ENCODE measurements around the gene USP22. TPM values are rescaled to one million over a fixed set of nuclear protein-coding genes. Genes with fewer than 3 reads are reported as not detected.

USP22 gene
- total RNA-seq, 4 donors from 2014 or later, result 120 to 258 (median 143) TPM

DNA sequence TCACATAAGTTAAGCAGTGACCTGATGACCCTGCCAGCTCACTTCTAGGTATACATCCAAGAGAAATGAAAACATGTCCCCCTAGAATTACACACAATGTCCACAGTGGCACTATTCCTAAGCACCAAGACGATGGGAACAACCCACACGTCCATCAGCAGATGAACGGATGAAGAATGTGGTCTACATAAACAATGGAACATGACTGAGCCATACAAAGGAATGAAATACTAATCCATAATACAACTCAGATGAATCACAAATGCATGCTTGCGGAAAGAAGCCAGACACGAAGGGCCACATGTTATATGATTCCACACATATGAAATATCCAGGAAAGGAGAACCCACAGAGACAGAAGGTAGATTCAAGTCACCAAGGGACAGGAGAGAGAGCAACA is 17.4 kb downstream of the USP22 start:
- peak overlapping the region; percentile 8 to 45 (median 28) for H3K27ac ChIP-seq
- in situ Hi-C loops (cut with MboI; ENCODE audit: low sequenced_read_pairs in 4 of 4), result no loop called here
- no peaks in the 10 kb centered on the region for H3K9me3 ChIP-seq
- ATAC-seq (no peak), DNase-seq (no peak)
- peaks cover 65 to 67% of the 10 kb centered on the region in 2 donors for H3K4me1 ChIP-seq
- peaks cover 0 to 37% of the 10 kb centered on the region in 2 donors for H3K36me3 ChIP-seq
- TF ChIP-seq, protein P1, sequence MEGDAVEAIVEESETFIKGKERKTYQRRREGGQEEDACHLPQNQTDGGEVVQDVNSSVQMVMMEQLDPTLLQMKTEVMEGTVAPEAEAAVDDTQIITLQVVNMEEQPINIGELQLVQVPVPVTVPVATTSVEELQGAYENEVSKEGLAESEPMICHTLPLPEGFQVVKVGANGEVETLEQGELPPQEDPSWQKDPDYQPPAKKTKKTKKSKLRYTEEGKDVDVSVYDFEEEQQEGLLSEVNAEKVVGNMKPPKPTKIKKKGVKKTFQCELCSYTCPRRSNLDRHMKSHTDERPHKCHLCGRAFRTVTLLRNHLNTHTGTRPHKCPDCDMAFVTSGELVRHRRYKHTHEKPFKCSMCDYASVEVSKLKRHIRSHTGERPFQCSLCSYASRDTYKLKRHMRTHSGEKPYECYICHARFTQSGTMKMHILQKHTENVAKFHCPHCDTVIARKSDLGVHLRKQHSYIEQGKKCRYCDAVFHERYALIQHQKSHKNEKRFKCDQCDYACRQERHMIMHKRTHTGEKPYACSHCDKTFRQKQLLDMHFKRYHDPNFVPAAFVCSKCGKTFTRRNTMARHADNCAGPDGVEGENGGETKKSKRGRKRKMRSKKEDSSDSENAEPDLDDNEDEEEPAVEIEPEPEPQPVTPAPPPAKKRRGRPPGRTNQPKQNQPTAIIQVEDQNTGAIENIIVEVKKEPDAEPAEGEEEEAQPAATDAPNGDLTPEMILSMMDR (IDR thresholded peaks at IDR 0.05 in 4 of 5, conservative IDR thresholded peaks at IDR 0.05 in 1 of 5), result no peak
- TF ChIP-seq POLR2A (IDR thresholded peaks at IDR 0.05), result no peak
- intact Hi-C loops (cut with DNase I; ENCODE audit: low total_unique reads), result no loop called here
- H3K27me3 ChIP-seq, result no peaks in the 10 kb centered on the region
- H3K4me3 ChIP-seq, result no peak overlapping the region

DNA sequence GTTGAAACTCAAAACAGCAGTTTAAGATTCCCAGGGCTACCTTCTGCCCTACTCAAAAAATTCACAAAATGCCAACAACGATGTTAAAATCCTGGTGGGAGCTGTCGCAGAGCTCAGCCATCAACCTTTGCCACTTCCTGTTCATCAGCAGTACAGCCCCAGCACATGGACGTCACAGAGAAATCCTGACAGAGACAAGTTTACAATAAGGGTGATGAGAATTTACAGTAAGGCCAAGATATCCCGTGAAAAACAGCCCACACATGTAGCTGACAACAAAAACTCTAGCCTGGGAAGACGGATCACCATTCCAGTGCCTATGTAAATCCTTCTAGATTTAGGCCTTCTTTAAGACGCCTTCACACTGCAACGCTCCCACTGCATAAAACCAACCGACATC is 18.8 kb downstream of the USP22 start:
- no peak overlapping the region for H3K4me3 ChIP-seq
- H3K36me3 ChIP-seq, result peaks cover 0 to 51% of the 10 kb centered on the region in 2 donors
- no peak for DNase-seq
- intact Hi-C loops (cut with DNase I; ENCODE audit: low total_unique reads), result no loop called here
- peaks cover 54 to 59% of the 10 kb centered on the region in 2 donors for H3K4me1 ChIP-seq
- TF ChIP-seq, protein P1 (IDR thresholded peaks at IDR 0.05 in 4 of 5, conservative IDR thresholded peaks at IDR 0.05 in 1 of 5), result no peak
- TF ChIP-seq POLR2A (IDR thresholded peaks at IDR 0.05), result no peak
- H3K27ac ChIP-seq, result peak overlapping the region; percentile 11 to 59 (median 22)
- H3K9me3 ChIP-seq, result no peaks in the 10 kb centered on the region
- H3K27me3 ChIP-seq, result no peaks in the 10 kb centered on the region
- in situ Hi-C loops (cut with MboI; ENCODE audit: low sequenced_read_pairs in 4 of 4), result no loop called here
- no peak for ATAC-seq

DNA sequence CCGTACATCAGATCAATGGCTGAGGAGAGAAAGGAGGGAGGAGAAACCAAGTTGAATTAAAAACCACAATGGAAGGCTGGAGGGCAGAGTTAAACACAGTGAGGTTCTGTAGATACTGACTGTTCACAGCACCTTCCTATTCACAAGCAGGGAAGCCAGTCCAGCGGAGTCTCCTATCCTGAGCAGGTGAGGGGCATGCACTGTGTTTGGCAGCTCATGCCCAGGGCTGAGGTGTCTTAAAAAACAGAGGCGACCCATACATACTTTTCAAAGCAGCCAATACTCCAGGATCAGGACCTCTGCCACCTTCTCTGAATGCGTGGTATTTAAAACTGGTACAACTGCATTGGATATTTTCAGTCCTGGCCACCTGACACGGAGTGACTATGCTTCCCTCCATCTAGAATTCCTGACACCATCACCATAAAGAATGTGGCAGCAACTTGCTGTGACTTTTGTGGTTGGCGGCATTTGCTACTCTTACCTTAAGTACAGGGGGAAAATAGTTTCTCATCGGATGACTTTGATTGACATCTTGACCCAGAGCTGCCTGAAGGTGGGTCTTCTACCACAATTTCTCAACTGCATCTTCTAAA is 21.5 kb downstream of the USP22 start:
- no peaks in the 10 kb centered on the region for H3K9me3 ChIP-seq
- H3K27me3 ChIP-seq, result no peaks in the 10 kb centered on the region
- H3K4me3 ChIP-seq, result no peak overlapping the region
- H3K36me3 ChIP-seq, result peaks cover 0 to 60% of the 10 kb centered on the region in 2 donors
- peaks cover 36 to 48% of the 10 kb centered on the region in 2 donors for H3K4me1 ChIP-seq
- TF ChIP-seq, protein P1 (IDR thresholded peaks at IDR 0.05 in 4 of 5, conservative IDR thresholded peaks at IDR 0.05 in 1 of 5), result no peak
- TF ChIP-seq POLR2A (IDR thresholded peaks at IDR 0.05), result no peak
- intact Hi-C loops (cut with DNase I; ENCODE audit: low total_unique reads) (no loop called here), in situ Hi-C loops (cut with MboI; ENCODE audit: low sequenced_read_pairs in 4 of 4) (no loop called here)
- DNase-seq, result no peak
- ATAC-seq, result peak; percentile 31 to 62
- H3K27ac ChIP-seq, result peak overlapping the region; percentile 61 to 72 (median 62)

DNA sequence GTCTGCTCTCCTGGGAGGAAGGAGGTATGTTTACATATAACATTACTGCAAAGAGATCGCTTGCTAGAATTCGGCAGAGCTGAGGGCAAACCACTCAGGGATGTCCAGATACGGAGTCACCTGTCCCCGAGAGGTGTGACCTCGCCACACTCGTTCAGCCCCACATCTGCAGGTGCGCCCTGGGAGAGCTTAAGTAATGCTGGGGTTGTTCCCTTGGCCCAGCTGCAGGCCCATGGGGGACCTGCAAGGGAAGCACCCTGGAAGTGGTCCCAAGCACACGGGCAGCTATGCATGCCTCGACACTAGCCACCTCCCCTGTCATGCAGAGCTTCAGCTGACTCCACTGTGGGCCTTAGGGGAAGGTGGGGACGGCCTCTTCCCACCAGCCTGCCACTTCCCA is 22.2 kb downstream of the USP22 start:
- Histone ChIP-seq H3K4me1 (peaks cover 36 to 45% of the 10 kb centered on the region in 2 donors), H3K27ac (peak overlapping the region; percentile 47 to 72 (median 62))
- peak; percentile 15 to 20 for ATAC-seq

DNA sequence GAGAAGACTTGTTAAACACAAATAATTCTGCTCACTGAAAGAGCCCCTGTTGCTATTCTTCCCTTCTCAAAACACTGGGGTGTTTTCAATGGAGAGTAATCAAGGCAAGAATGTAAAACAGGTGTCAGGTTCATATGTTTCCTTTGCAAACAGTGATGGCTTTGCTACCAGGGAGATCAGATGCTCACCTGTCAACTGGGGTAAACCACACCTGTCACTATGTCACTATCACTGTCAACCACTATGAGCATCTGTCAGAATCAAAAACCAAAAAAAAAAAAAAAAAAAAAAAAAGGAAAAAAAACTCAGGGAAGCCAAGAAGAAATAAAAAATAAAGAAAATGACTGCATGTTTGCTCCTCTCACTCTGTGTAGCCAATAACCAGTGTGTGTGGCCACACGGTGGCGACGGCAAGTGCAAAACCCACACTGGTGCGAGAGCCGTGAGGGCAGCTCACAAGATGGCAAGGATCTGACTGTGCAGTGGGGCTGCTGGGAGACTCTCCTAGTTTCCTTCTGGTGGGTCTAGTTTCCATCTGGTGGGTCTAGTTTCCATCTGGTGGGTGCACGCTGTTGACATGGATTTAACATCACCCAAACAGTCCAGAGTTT is 22.7 kb downstream of the USP22 start:
- Histone ChIP-seq H3K27ac (peak overlapping the region; percentile 47 to 72 (median 62)), H3K9me3 (no peaks in the 10 kb centered on the region), H3K27me3 (no peaks in the 10 kb centered on the region), H3K4me3 (no peak overlapping the region), H3K36me3 (peaks cover 0 to 61% of the 10 kb centered on the region in 2 donors), H3K4me1 (peaks cover 34 to 40% of the 10 kb centered on the region in 2 donors)
- DNase-seq (peak in 1 of 2 donors; percentile 58), ATAC-seq (peak; percentile 67 to 70)
- TF ChIP-seq, protein P1 (IDR thresholded peaks at IDR 0.05 in 4 of 5, conservative IDR thresholded peaks at IDR 0.05 in 1 of 5), result peak in 3 of 5 experiments; percentile 25 to 43 (median 38)
- no peak for TF ChIP-seq POLR2A (IDR thresholded peaks at IDR 0.05)
- intact Hi-C loops (cut with DNase I; ENCODE audit: low total_unique reads) (loop anchor here (1.0 kb wide), 1 partner anchor 23 kb away; the partner anchor contains the start of gene USP22), in situ Hi-C loops (cut with MboI; ENCODE audit: low sequenced_read_pairs in 4 of 4) (no loop called here)

More for the DNA sequence above, 22.2 kb downstream of the USP22 start:
- no peaks in the 10 kb centered on the region for H3K9me3 ChIP-seq
- no peak for TF ChIP-seq POLR2A (IDR thresholded peaks at IDR 0.05)
- H3K27me3 ChIP-seq, result no peaks in the 10 kb centered on the region
- no peak for DNase-seq
- intact Hi-C loops (cut with DNase I; ENCODE audit: low total_unique reads), result loop anchor here (1.0 kb wide), 1 partner anchor 23 kb away; the partner anchor contains the start of gene USP22
- H3K36me3 ChIP-seq, result peaks cover 0 to 60% of the 10 kb centered on the region in 2 donors
- in situ Hi-C loops (cut with MboI; ENCODE audit: low sequenced_read_pairs in 4 of 4), result no loop called here
- no peak overlapping the region for H3K4me3 ChIP-seq

Measured in gastrocnemius medialis (tissue), 4 donors.